ENCODE measurements around the gene GPR142. TPM values are rescaled to one million over a fixed set of nuclear protein-coding genes. Genes with fewer than 3 reads are reported as not detected.

Gene GPR142
- total and polyA plus RNA-seq, 3 donors from 2014 or later = 0.51 to 0.87 (median 0.55) TPM

- intact Hi-C loops (cut with DNase I; ENCODE audit: low total_unique reads) = loop anchor here (10.0 kb wide), 1 partner anchor 155 kb away; the partner anchor contains the start of gene RPL38
- DNase-seq = no peak
Observed at GRCh38 chr17:74359916-74360315, 7.4 kb upstream of the GPR142 start.

GRCh38 chr17:74360899-74361229, 6.4 kb upstream of the GPR142 start:
- WGBS, 2 donors = 58 to 59% methylated on average over 7 of the region's 7 CpGs
- DNase-seq = no peak
- TF ChIP-seq CTCF (IDR thresholded peaks at IDR 0.05) (no peak), POLR2A (IDR thresholded peaks at IDR 0.05) (no peak)
- no peak overlapping the region for H3K27ac ChIP-seq
- H3K36me3 ChIP-seq (ENCODE audit: low read depth, missing control alignments) = no peaks in the 10 kb centered on the region
- no peak overlapping the region for H3K4me3 ChIP-seq
- no peaks in the 10 kb centered on the region for H3K9me3 ChIP-seq
- H3K4me1 ChIP-seq = no peaks in the 10 kb centered on the region
- no peaks in the 10 kb centered on the region for H3K27me3 ChIP-seq
- intact Hi-C loops (cut with DNase I; ENCODE audit: low total_unique reads) = loop anchor here (10.0 kb wide), 1 partner anchor 156 kb away; the partner anchor contains the start of gene RPL38

More at GRCh38 chr17:74359916-74360315, 7.4 kb upstream of the GPR142 start:
- Histone ChIP-seq H3K4me3 (no peak overlapping the region), H3K36me3 (ENCODE audit: low read depth, missing control alignments) (no peaks in the 10 kb centered on the region), H3K9me3 (no peaks in the 10 kb centered on the region), H3K4me1 (no peaks in the 10 kb centered on the region), H3K27me3 (no peaks in the 10 kb centered on the region), H3K27ac (no peak overlapping the region)
- WGBS, 2 donors = 95 to 97% methylated on average over 15 to 22 of the region's 22 CpGs
- TF ChIP-seq CTCF (IDR thresholded peaks at IDR 0.05) (no peak), POLR2A (IDR thresholded peaks at IDR 0.05) (no peak)

GRCh38 chr17:74361230-74362068, 5.9 kb upstream of the GPR142 start, which contains the start of gene BTBD17:
TSS of gene BTBD17 (minus strand) at chr17:74361868. CDS start at chr17:74361819, 49 bp downstream.
- H3K4me1 ChIP-seq = no peaks in the 10 kb centered on the region
- 40 to 49% methylated on average over 14 to 28 of the region's 28 CpGs for WGBS, 2 donors
- intact Hi-C loops (cut with DNase I; ENCODE audit: low total_unique reads) = loop anchor here (10.0 kb wide), 1 partner anchor 157 kb away; the partner anchor contains the start of gene RPL38
- H3K9me3 ChIP-seq = no peaks in the 10 kb centered on the region
- H3K27me3 ChIP-seq = no peaks in the 10 kb centered on the region
- DNase-seq = peak; percentile 73
- H3K36me3 ChIP-seq (ENCODE audit: low read depth, missing control alignments) = no peaks in the 10 kb centered on the region
- no peak for TF ChIP-seq POLR2A (IDR thresholded peaks at IDR 0.05)
- peak; percentile 52 to 75 (median 67) for TF ChIP-seq CTCF (IDR thresholded peaks at IDR 0.05)
- no peak within 1 kb of the TSS for H3K4me3 ChIP-seq
- no peak within 1 kb of the TSS for H3K27ac ChIP-seq

- H3K27ac ChIP-seq = no peak overlapping the region
- 29 to 40% methylated on average over 8 to 9 of the region's 9 CpGs for WGBS, 2 donors
Observed at GRCh38 chr17:74362069-74362405, 5.3 kb upstream of the GPR142 start.

More at GRCh38 chr17:74362069-74362405, 5.3 kb upstream of the GPR142 start:
- intact Hi-C loops (cut with DNase I; ENCODE audit: low total_unique reads) = loop anchor here (10.0 kb wide), 1 partner anchor 157 kb away; the partner anchor contains the start of gene RPL38
- Histone ChIP-seq H3K36me3 (ENCODE audit: low read depth, missing control alignments) (no peaks in the 10 kb centered on the region), H3K27me3 (no peaks in the 10 kb centered on the region), H3K4me1 (no peaks in the 10 kb centered on the region), H3K4me3 (no peak overlapping the region), H3K9me3 (no peaks in the 10 kb centered on the region)
- DNase-seq = no peak
- TF ChIP-seq POLR2A (IDR thresholded peaks at IDR 0.05) (no peak), CTCF (IDR thresholded peaks at IDR 0.05) (no peak)
